Brain microvascular endothelial cell (primary cell): ENCODE measurements around the gene DYNC2LI1.

Experiments used
- DNase-seq: peaks from one replicate; pipeline ENCODE4 v3.0.0-alpha.2; 2020
- H3K27ac ChIP-seq: fragments of 250-450 bp; sonication (Bioruptor Pico); 2 replicates; pipeline ENCODE4 v1.5.1; 2020; ENCODE audit warnings: mild to moderate bottlenecking, moderate library complexity
- H3K27me3 ChIP-seq: fragments of 250-450 bp; sonication (Bioruptor Pico); replicated peaks from 2 replicates; pipeline ENCODE4 v1.5.1; 2020; ENCODE audit warnings: mild to moderate bottlenecking
- H3K36me3 ChIP-seq: fragments of 250-450 bp; sonication (Bioruptor Pico); replicated peaks from 2 replicates; pipeline ENCODE4 v1.5.1; 2020; ENCODE audit warnings: mild to moderate bottlenecking
- H3K4me3 ChIP-seq: 2 replicates; pipeline ENCODE4 v1.5.1; 2011; ENCODE audit warnings: low read depth, mild to moderate bottlenecking, control low read depth, low read length, moderate library complexity
- CTCF ChIP-seq: IDR thresholded peaks from 2 replicates; pipeline ENCODE4 v1.5.1; 2011; ENCODE audit warnings: low read depth, mild to moderate bottlenecking, moderate library complexity, low read length, control low read depth, inconsistent platforms; ENCODE audit errors: missing control alignments
- in situ Hi-C: cut with HindIII; loops from 2 replicates; pipeline ENCODE4 v1.10.0; 2017; ENCODE audit warnings: low sequenced_read_pairs, low pct_ligation_motif_present

Gene DYNC2LI1

DNA sequence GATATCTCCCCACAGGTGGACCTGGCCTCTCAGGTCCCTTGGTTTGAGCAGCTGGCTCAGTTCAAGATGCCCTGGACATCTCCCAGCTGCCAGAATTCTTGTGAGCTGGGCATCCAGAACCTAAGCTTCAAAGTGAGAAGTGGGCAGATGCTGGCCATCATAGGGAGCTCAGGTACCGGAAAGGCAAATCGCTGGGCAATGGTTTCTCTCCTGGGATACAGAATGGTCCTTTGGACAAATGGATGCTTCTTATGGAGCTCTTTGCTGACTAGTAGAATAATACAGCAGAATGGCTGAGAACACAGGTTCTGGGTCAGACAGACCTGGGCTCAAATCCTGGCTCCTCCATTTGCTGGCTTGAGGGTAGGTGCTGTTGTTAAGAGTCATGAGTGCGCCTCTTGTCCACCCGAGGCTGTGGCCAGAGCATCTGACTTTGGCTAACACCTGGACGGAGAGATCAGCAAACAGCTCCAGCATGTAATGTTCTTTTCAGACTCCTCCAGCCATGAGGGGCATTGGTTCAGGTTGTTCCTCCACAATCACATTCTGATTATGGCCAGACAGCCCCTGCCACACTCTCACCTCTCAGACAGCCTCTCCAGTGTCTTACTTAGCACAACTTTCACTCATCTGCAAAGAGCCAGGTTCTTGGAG lies 72.4 kb downstream of the DYNC2LI1 start:
- no peak for TF ChIP-seq CTCF
- no peaks in the 10 kb centered on the region for H3K27me3 ChIP-seq
- in situ Hi-C loops = no loop called here

GRCh38 chr2:43848214-43848613 lies 74.4 kb downstream of the DYNC2LI1 start:
- Histone ChIP-seq H3K27me3 (no peaks in the 10 kb centered on the region), H3K27ac (no peak overlapping the region), H3K36me3 (no peaks in the 10 kb centered on the region), H3K4me3 (no peak overlapping the region)
- TF ChIP-seq CTCF = no peak
- in situ Hi-C loops = no loop called here
- no peak for DNase-seq

More for the DNA sequence above, 72.4 kb downstream of the DYNC2LI1 start:
- no peaks in the 10 kb centered on the region for H3K36me3 ChIP-seq
- H3K27ac ChIP-seq = no peak overlapping the region
- no peak for DNase-seq
- no peak overlapping the region for H3K4me3 ChIP-seq

DNA sequence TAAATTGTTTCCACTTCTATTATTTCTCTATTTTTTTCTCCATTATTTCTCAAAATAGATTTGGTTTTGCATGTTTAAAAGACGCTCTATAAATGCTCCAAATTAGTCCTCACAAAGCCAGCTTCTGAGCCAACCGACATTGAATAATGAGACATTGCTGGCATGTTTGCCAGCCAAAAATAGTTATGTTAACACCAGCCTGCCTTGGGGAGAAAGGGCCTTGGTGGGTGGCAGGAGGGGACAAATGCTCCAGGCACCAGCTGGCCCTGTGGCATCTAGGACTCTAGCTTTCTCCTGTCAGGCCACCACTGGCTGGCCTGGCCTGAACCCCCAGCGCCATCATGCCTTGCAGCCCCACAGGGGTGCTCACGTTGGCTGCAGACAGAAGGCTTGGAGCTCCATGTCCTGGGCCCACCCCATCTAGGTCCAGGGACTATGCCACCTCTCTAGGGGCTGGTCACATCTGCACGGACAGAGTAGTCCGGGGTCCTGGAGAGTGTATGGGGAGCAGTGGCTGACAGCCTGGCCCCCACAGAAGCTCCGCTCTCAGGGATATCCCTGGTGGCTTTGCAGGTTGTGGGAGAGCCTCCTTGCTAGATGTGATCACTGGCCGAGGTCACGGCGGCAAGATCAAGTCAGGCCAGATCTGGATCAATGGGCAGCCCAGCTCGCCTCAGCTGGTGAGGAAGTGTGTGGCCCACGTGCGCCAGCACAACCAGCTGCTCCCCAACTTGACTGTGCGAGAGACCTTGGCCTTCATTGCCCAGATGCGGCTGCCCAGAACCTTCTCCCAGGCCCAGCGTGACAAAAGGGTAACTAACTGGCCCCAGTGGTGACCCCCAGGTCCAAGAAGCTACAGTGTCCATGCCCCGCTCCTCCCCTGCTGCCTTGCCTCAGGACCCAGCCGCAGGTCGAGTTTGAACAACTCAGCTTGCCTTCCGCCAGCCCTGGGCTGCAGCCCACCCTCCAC lies 77.5 kb downstream of the DYNC2LI1 start:
- no peak for DNase-seq
- TF ChIP-seq CTCF = no peak
- no peak overlapping the region for H3K4me3 ChIP-seq
- H3K36me3 ChIP-seq = no peaks in the 10 kb centered on the region
- peaks cover 11% of the 10 kb centered on the region for H3K27me3 ChIP-seq
- in situ Hi-C loops = no loop called here
- no peak overlapping the region for H3K27ac ChIP-seq

DNA sequence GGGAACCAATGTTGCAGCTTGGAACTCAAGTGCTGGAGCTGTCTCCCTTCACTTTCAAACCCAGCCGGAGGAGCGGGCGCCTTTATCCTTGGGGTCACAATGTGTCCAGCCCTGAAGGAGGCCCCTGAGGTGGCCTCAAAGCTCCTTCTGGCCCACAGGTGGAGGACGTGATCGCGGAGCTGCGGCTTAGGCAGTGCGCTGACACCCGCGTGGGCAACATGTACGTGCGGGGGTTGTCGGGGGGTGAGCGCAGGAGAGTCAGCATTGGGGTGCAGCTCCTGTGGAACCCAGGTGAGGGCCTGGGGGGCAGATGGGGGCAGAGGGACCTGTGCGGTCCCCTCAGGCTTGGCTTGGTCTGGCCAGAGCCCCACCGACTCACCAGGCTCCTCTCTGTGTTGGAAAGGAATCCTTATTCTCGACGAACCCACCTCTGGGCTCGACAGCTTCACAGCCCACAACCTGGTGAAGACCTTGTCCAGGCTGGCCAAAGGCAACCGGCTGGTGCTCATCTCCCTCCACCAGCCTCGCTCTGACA lies 78.4 kb downstream of the DYNC2LI1 start:
- Histone ChIP-seq H3K27me3 (peaks cover 19% of the 10 kb centered on the region), H3K36me3 (no peaks in the 10 kb centered on the region), H3K27ac (no peak overlapping the region), H3K4me3 (no peak overlapping the region)
- TF ChIP-seq CTCF = no peak
- in situ Hi-C loops = no loop called here
- DNase-seq = no peak

GRCh38 chr2:43853141-43854081 lies 79.6 kb downstream of the DYNC2LI1 start:
- TF ChIP-seq CTCF = no peak
- no peaks in the 10 kb centered on the region for H3K36me3 ChIP-seq
- H3K4me3 ChIP-seq = no peak overlapping the region
- DNase-seq = no peak
- peaks cover 25% of the 10 kb centered on the region for H3K27me3 ChIP-seq
- H3K27ac ChIP-seq = no peak overlapping the region
- in situ Hi-C loops = no loop called here
